NCI-H1048 (cell line): ENCODE data around the gene ZNF141.
"Not testable (repeated sequence)": the region's sequence is repeated elsewhere in the genome, so short reads cannot be mapped to it uniquely, and the experiment has no call there.

Experiments used
- DNase-seq: peaks from one replicate; lab custom pipeline; 2025; lab: John Stamatoyannopoulos, UW

The ZNF141 gene

GRCh38 chr4:385934-386707, 48.5 kb downstream of the ZNF141 start:
- DNase-seq = no peak

- DNase-seq = no peak
Observed at GRCh38 chr4:386708-387105, 49.1 kb downstream of the ZNF141 start.

- DNase-seq = no peak
Observed at GRCh38 chr4:404006-404405, 66.4 kb downstream of the ZNF141 start.

DNA sequence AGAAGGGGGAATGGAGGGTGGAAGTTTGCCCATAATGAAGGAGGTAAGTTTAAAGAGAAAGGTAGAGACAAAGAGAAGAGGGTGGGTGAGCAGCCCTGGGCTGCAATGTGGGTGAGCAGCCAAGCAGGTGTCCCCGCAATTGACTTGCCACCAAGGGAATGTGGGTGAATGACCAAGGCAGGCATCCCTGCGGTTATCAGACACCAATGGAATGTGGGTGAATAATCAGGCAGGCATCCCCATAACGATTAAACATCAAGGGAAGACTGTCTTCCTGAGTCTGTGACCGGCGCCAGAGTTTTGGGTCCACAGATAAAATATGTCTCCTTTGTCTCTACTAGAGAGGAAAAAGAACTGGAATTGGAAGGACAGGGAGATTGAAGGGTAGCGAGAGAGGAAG, 70.7 kb downstream of the ZNF141 start:
- DNase-seq = not testable (repeated sequence)

DNA sequence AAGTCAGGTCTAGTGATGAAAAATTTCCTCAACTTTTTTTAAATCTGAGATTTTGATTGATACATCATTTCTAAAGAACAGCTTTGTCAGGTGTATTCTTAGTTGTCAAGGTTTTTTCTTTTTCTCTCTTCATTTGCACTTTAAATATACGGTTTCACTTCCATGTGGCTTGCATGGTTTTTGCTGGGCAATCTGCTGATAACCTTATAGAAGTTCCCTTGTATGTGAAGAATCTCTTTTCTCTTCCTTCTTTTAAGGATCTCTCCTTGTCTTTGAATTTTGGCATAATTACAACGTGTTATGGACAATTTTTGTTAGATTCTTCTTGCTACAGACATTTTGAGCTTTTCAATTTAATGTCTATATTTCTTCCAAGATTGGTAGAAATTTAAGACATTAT, 85.0 kb downstream of the ZNF141 start:
- DNase-seq = no peak
